ENCODE measurements around the gene COL1A1.

Gene COL1A1

GRCh38 chr17:50155115-50155819, 46.2 kb downstream of the COL1A1 start:
- H3K9ac ChIP-seq (ENCODE audit: low read length) = no peak overlapping the region
- H4K8ac ChIP-seq (ENCODE audit: low read depth, low read length) = no peak overlapping the region
- no peak for DNase-seq
- peaks cover 6% of the 10 kb centered on the region for H3K4me1 ChIP-seq (ENCODE audit: control insufficient read depth, low read depth, low read length)
- H3K4ac ChIP-seq (ENCODE audit: low read depth, low read length) = no peak overlapping the region
- WGBS (ENCODE audit: extremely low coverage, insufficient coverage, low lambda C conversion rate) = no CpG with 5 or more reads among the region's 8 CpGs
- no peak overlapping the region for H3K23ac ChIP-seq (ENCODE audit: low read length)
- no peak overlapping the region for H2BK120ac ChIP-seq (ENCODE audit: low read depth, low read length)
- no peak overlapping the region for H3K56ac ChIP-seq (ENCODE audit: low read length)
- no peak overlapping the region for H4K5ac ChIP-seq (ENCODE audit: low read length)
- no peak overlapping the region for H2AK5ac ChIP-seq (ENCODE audit: low read length)
- H3K18ac ChIP-seq (ENCODE audit: low read length) = no peak overlapping the region
- no peak overlapping the region for H2BK5ac ChIP-seq (ENCODE audit: low read length)
- no peak overlapping the region for H3K27ac ChIP-seq (ENCODE audit: low read depth, low read length)
- no peak overlapping the region for H3K4me2 ChIP-seq (ENCODE audit: low read length)
- no peak overlapping the region for H3K4me3 ChIP-seq (ENCODE audit: low read length)
- H3K27me3 ChIP-seq (ENCODE audit: insufficient read depth, low read length, poor library complexity) = no peaks in the 10 kb centered on the region
- no peaks in the 10 kb centered on the region for H3K79me2 ChIP-seq (ENCODE audit: control insufficient read depth, insufficient read depth, low read length)
- no peaks in the 10 kb centered on the region for H3K36me3 ChIP-seq (ENCODE audit: control insufficient read depth, insufficient read depth, low read length)
- H3K79me1 ChIP-seq (ENCODE audit: low read length) = no peaks in the 10 kb centered on the region
- H2BK15ac ChIP-seq (replicated peaks; ENCODE audit: low read depth) = no peak overlapping the region

DNA sequence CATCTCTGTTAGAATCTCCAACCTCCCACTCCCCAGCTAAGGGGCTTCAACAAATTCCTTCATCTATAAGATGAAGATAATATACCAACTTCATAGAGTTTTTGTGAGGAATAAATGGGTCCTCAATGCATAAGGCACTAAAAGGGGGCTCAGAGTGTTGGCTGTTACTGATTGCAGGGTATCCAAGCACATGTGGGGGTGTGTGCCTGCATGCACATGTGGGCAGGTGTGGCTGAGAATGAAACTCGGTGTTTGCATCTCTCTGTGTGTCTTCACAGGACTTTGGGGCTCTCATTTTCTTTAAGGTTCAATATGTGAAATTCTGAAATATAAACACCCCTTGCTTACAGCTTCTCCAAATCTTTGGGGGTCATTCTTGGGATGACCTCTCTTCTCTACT, 46.8 kb downstream of the COL1A1 start:
- Histone ChIP-seq H3K27me3 (ENCODE audit: insufficient read depth, low read length, poor library complexity) (no peaks in the 10 kb centered on the region), H3K27ac (ENCODE audit: low read depth, low read length) (no peak overlapping the region), H3K9ac (ENCODE audit: low read length) (no peak overlapping the region), H3K23ac (ENCODE audit: low read length) (no peak overlapping the region), H3K4me1 (ENCODE audit: control insufficient read depth, low read depth, low read length) (peaks cover 6% of the 10 kb centered on the region), H3K56ac (ENCODE audit: low read length) (no peak overlapping the region), H3K4me2 (ENCODE audit: low read length) (no peak overlapping the region), H2AK5ac (ENCODE audit: low read length) (no peak overlapping the region), H4K8ac (ENCODE audit: low read depth, low read length) (no peak overlapping the region), H4K5ac (ENCODE audit: low read length) (no peak overlapping the region), H3K4me3 (ENCODE audit: low read length) (no peak overlapping the region), H3K79me1 (ENCODE audit: low read length) (no peaks in the 10 kb centered on the region), H3K79me2 (ENCODE audit: control insufficient read depth, insufficient read depth, low read length) (no peaks in the 10 kb centered on the region), H3K18ac (ENCODE audit: low read length) (no peak overlapping the region), H2BK120ac (ENCODE audit: low read depth, low read length) (no peak overlapping the region), H3K36me3 (ENCODE audit: control insufficient read depth, insufficient read depth, low read length) (no peaks in the 10 kb centered on the region), H2BK15ac (replicated peaks; ENCODE audit: low read depth) (no peak overlapping the region), H3K4ac (ENCODE audit: low read depth, low read length) (no peak overlapping the region), H2BK5ac (ENCODE audit: low read length) (no peak overlapping the region)
- WGBS (ENCODE audit: extremely low coverage, insufficient coverage, low lambda C conversion rate) = no CpG with 5 or more reads among the region's 1 CpG
- no peak for DNase-seq

DNA sequence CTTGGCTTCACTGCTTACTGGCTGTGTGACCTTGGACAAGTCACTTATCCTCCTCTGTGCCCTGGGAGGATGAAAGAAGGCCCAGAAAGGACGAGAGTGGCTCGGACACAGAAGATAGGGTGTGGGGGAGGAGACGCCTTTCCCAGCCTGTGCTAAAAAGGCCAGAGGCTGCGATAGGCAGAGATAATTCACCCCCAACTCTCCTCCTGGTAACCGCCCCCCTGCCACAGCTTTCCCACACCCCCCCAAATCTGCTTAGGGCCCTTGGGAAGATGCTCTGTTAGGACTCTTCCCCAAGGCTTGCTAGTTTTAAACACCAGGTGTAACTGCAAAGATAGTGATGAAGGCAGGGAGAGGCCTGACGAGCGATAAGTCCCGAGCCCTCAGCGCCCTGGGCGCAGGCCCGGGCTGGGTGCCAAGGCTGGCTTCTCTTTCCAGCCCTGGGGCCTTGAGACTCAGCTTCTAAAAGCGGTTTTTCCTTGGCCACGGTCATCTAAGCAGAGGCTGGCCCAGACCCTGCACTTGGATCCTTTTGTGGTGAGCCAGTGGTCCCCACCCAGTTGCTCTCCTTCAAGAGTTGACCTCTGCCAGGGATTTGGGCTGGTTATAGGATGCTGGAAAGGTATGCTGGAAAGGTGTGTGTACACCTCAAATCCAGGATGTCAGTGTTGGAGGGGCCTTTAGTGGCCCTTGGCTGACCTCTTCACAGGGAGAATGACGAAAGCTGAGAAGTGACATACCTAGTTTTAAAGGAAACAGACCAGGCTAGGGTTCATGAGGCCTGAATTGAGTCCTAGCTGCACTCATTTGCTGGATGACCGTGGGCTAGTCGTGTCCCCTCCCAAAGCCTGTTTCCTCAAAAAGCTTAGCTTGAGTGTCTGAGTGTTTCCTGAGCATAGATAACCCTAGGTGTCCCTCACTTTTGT, 47.5 kb downstream of the COL1A1 start:
- no peak overlapping the region for H2BK120ac ChIP-seq (ENCODE audit: low read depth, low read length)
- H3K4me1 ChIP-seq (ENCODE audit: control insufficient read depth, low read depth, low read length) = peaks cover 6% of the 10 kb centered on the region
- H4K5ac ChIP-seq (ENCODE audit: low read length) = no peak overlapping the region
- no peak for DNase-seq
- no peak overlapping the region for H3K4me2 ChIP-seq (ENCODE audit: low read length)
- no peak overlapping the region for H3K56ac ChIP-seq (ENCODE audit: low read length)
- H3K27ac ChIP-seq (ENCODE audit: low read depth, low read length) = no peak overlapping the region
- H3K23ac ChIP-seq (ENCODE audit: low read length) = no peak overlapping the region
- H3K4ac ChIP-seq (ENCODE audit: low read depth, low read length) = no peak overlapping the region
- no peak overlapping the region for H2BK15ac ChIP-seq (replicated peaks; ENCODE audit: low read depth)
- H3K27me3 ChIP-seq (ENCODE audit: insufficient read depth, low read length, poor library complexity) = no peaks in the 10 kb centered on the region
- H3K79me1 ChIP-seq (ENCODE audit: low read length) = no peaks in the 10 kb centered on the region
- no peak overlapping the region for H2BK5ac ChIP-seq (ENCODE audit: low read length)
- no peak overlapping the region for H3K18ac ChIP-seq (ENCODE audit: low read length)
- no peaks in the 10 kb centered on the region for H3K79me2 ChIP-seq (ENCODE audit: control insufficient read depth, insufficient read depth, low read length)
- no peak overlapping the region for H4K8ac ChIP-seq (ENCODE audit: low read depth, low read length)
- H2AK5ac ChIP-seq (ENCODE audit: low read length) = no peak overlapping the region
- WGBS (ENCODE audit: extremely low coverage, insufficient coverage, low lambda C conversion rate) = no CpG with 5 or more reads among the region's 16 CpGs
- H3K4me3 ChIP-seq (ENCODE audit: low read length) = no peak overlapping the region
- no peaks in the 10 kb centered on the region for H3K36me3 ChIP-seq (ENCODE audit: control insufficient read depth, insufficient read depth, low read length)
- H3K9ac ChIP-seq (ENCODE audit: low read length) = no peak overlapping the region

DNA sequence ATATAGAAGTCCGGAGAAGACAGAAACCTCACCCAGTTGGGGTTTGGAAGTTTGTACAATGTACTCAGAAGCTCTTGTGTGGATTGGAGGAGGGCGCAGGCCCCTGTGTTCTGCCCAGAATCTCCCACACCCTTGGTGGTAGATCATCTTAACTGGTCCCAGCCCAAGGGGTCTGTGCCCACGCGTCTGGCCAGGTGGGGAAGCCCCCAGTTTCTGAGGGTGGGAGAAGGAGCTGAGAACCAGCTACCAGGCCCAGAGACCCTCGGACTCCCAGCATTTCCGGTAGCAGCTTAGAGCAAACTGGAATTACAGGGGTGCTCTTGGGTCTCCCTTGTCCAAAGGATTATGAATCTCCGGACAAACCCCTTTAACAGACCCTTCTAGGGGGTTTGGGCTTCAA, 48.7 kb downstream of the COL1A1 start:
- H3K4me3 ChIP-seq (ENCODE audit: low read length) = no peak overlapping the region
- H3K23ac ChIP-seq (ENCODE audit: low read length) = no peak overlapping the region
- H3K4me2 ChIP-seq (ENCODE audit: low read length) = no peak overlapping the region
- H3K27me3 ChIP-seq (ENCODE audit: insufficient read depth, low read length, poor library complexity) = no peaks in the 10 kb centered on the region
- peak overlapping the region; percentile 97 for H3K56ac ChIP-seq (ENCODE audit: low read length)
- peaks cover 10% of the 10 kb centered on the region for H3K4me1 ChIP-seq (ENCODE audit: control insufficient read depth, low read depth, low read length)
- peak overlapping the region; percentile 89 for H2BK120ac ChIP-seq (ENCODE audit: low read depth, low read length)
- H2BK5ac ChIP-seq (ENCODE audit: low read length) = peak overlapping the region; percentile 5
- H2AK5ac ChIP-seq (ENCODE audit: low read length) = no peak overlapping the region
- H4K8ac ChIP-seq (ENCODE audit: low read depth, low read length) = no peak overlapping the region
- no CpG with 5 or more reads among the region's 7 CpGs for WGBS (ENCODE audit: extremely low coverage, insufficient coverage, low lambda C conversion rate)
- H4K5ac ChIP-seq (ENCODE audit: low read length) = peak overlapping the region; percentile 12
- H2BK15ac ChIP-seq (replicated peaks; ENCODE audit: low read depth) = peak overlapping the region; percentile 10
- no peak for DNase-seq
- peak overlapping the region; percentile 96 for H3K27ac ChIP-seq (ENCODE audit: low read depth, low read length)
- peaks cover 3% of the 10 kb centered on the region for H3K79me1 ChIP-seq (ENCODE audit: low read length)
- H3K9ac ChIP-seq (ENCODE audit: low read length) = peak overlapping the region; percentile 84
- H3K18ac ChIP-seq (ENCODE audit: low read length) = peak overlapping the region; percentile 94
- H3K4ac ChIP-seq (ENCODE audit: low read depth, low read length) = peak overlapping the region; percentile 76
- no peaks in the 10 kb centered on the region for H3K36me3 ChIP-seq (ENCODE audit: control insufficient read depth, insufficient read depth, low read length)
- H3K79me2 ChIP-seq (ENCODE audit: control insufficient read depth, insufficient read depth, low read length) = no peaks in the 10 kb centered on the region

DNA sequence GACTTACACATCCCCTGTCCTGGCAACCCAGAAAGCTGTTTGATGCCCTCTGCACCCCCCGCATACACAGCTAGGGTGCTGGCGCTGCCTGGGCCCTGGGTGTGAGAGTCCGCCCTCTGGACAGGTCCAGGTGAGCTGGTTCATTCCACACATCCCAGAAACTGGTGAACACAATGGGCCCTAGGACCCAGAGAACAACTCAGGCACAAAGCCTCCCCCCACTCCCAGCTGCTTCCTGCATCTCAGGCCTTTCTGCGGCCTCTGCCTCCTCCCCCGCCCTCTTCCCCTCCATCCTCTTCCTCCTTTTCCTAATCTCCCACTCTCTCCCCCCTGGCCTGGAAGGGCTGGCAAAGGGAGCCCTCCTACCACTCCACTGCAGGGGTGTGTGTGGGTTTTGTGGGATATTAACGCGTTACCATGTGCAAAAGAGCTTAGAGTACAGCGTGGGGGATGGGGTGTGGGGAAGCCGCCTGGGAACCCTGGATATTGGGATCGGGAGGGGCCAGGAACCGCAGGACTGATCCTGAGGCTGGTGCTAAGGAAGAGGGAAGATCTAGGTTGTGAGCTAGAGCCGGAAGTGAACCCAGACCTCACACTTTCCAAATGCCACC, 49.4 kb downstream of the COL1A1 start:
- no peak overlapping the region for H3K4me3 ChIP-seq (ENCODE audit: low read length)
- peak overlapping the region; percentile 76 for H3K4ac ChIP-seq (ENCODE audit: low read depth, low read length)
- peak overlapping the region; percentile 96 for H3K27ac ChIP-seq (ENCODE audit: low read depth, low read length)
- peak overlapping the region; percentile 17 for H2BK120ac ChIP-seq (ENCODE audit: low read depth, low read length)
- H4K5ac ChIP-seq (ENCODE audit: low read length) = peak overlapping the region; percentile 12
- peaks cover 2% of the 10 kb centered on the region for H3K79me2 ChIP-seq (ENCODE audit: control insufficient read depth, insufficient read depth, low read length)
- no peaks in the 10 kb centered on the region for H3K27me3 ChIP-seq (ENCODE audit: insufficient read depth, low read length, poor library complexity)
- WGBS (ENCODE audit: extremely low coverage, insufficient coverage, low lambda C conversion rate) = no CpG with 5 or more reads among the region's 12 CpGs
- H2BK5ac ChIP-seq (ENCODE audit: low read length) = peak overlapping the region; percentile 98
- H3K56ac ChIP-seq (ENCODE audit: low read length) = peak overlapping the region; percentile 97
- H3K18ac ChIP-seq (ENCODE audit: low read length) = peak overlapping the region; percentile 94
- no peak overlapping the region for H2AK5ac ChIP-seq (ENCODE audit: low read length)
- H3K4me2 ChIP-seq (ENCODE audit: low read length) = peak overlapping the region; percentile 100
- H2BK15ac ChIP-seq (replicated peaks; ENCODE audit: low read depth) = peak overlapping the region; percentile 10
- H3K9ac ChIP-seq (ENCODE audit: low read length) = peak overlapping the region; percentile 84
- H4K8ac ChIP-seq (ENCODE audit: low read depth, low read length) = no peak overlapping the region
- peaks cover 11% of the 10 kb centered on the region for H3K4me1 ChIP-seq (ENCODE audit: control insufficient read depth, low read depth, low read length)
- peak; percentile 98 for DNase-seq
- H3K36me3 ChIP-seq (ENCODE audit: control insufficient read depth, insufficient read depth, low read length) = no peaks in the 10 kb centered on the region
- H3K79me1 ChIP-seq (ENCODE audit: low read length) = peaks cover 3% of the 10 kb centered on the region
- H3K23ac ChIP-seq (ENCODE audit: low read length) = no peak overlapping the region
